WERI-Rb-1 (cell line): ENCODE measurements around the gene ATP2A3.

Experiments
- DNase-seq: peaks from one replicate; pipeline ENCODE4 v3.0.0-alpha.2; 2020
- H3K27ac ChIP-seq: fragments of 250-450 bp; sonication (Bioruptor Pico); 2 replicates; pipeline ENCODE4 v1.5.1; 2020; ENCODE audit warnings: mild to moderate bottlenecking, moderate library complexity
- H3K27me3 ChIP-seq: fragments of 250-450 bp; sonication (Bioruptor Pico); 2 replicates; pipeline ENCODE4 v1.5.1; 2021; ENCODE audit warnings: mild to moderate bottlenecking, low read depth, moderate library complexity; ENCODE audit not compliant: insufficient read depth, severe bottlenecking
- H3K36me3 ChIP-seq: fragments of 250-450 bp; sonication (Bioruptor Pico); 2 replicates; pipeline ENCODE4 v1.5.1; 2020; ENCODE audit warnings: mild to moderate bottlenecking, moderate library complexity
- H3K4me3 ChIP-seq: 2 replicates; pipeline ENCODE4 v1.5.1; 2011; ENCODE audit warnings: low read depth, mild to moderate bottlenecking, control low read depth, low read length
- H3K9me3 ChIP-seq: fragments of 250-450 bp; sonication (Bioruptor Pico); 2 replicates; pipeline ENCODE4 v1.5.1; 2021; ENCODE audit warnings: mild to moderate bottlenecking, moderate library complexity; ENCODE audit not compliant: severe bottlenecking
- CTCF ChIP-seq: IDR thresholded peaks from 2 replicates; pipeline ENCODE4 v1.5.1; 2011; ENCODE audit warnings: low read depth, mild to moderate bottlenecking, control low read depth, inconsistent platforms, low read length

ATP2A3 gene

DNA sequence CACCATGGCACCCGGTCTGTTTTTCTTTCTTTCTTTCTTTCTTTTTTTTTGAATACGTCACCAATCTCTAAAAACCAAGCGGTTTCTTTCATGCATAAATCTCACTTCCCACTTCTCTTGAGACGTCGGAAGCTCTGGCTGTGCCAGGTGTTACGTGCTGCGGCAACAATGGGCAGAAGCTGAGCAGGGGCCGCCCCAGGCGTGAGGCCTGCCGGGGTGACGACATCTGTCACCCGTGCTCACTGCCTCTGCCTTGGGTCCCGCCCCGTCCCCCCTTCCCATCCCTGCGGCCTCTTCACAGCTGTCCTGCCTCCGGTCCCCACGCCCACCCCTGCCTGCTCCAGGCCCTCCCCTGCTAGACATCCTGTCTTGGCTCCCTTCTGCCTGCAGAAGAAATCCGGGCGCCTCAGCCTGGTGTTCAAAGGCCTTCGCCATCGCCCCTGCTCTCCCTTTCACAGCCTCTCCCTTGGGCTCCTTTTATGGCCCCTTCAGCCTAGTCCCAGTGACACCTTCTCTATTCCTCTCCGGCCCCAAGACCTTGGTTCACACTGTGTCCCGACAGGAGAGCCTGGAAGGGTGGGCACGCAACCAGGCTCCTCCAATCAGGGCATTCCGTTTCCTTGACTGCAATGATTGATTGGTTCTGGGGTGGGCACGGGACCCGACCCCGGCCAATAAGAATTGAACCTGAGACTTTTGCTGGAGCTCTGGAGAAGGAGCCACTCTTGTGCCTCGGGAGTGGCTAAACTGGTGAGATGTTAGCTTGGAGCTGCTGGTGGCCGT lies 52.8 kb downstream of the ATP2A3 start:
- peak overlapping the region; percentile 5 for H3K27ac ChIP-seq
- H3K9me3 ChIP-seq: no peaks in the 10 kb centered on the region
- TF ChIP-seq CTCF: no peak
- peak; percentile 73 for DNase-seq
- no peak overlapping the region for H3K4me3 ChIP-seq
- no peaks in the 10 kb centered on the region for H3K36me3 ChIP-seq
- no peaks in the 10 kb centered on the region for H3K27me3 ChIP-seq

GRCh38 chr17:3910420-3911270 lies 53.6 kb downstream of the ATP2A3 start:
- no peak overlapping the region for H3K27ac ChIP-seq
- no peaks in the 10 kb centered on the region for H3K36me3 ChIP-seq
- H3K4me3 ChIP-seq: no peak overlapping the region
- no peaks in the 10 kb centered on the region for H3K9me3 ChIP-seq
- no peak for TF ChIP-seq CTCF
- DNase-seq: no peak
- no peaks in the 10 kb centered on the region for H3K27me3 ChIP-seq

- Histone ChIP-seq H3K27ac (no peak overlapping the region), H3K36me3 (no peaks in the 10 kb centered on the region), H3K4me3 (no peak overlapping the region), H3K27me3 (no peaks in the 10 kb centered on the region), H3K9me3 (no peaks in the 10 kb centered on the region)
- no peak for DNase-seq
- TF ChIP-seq CTCF: no peak
Observed at GRCh38 chr17:3909257-3909656, 55.0 kb downstream of the ATP2A3 start.

DNA sequence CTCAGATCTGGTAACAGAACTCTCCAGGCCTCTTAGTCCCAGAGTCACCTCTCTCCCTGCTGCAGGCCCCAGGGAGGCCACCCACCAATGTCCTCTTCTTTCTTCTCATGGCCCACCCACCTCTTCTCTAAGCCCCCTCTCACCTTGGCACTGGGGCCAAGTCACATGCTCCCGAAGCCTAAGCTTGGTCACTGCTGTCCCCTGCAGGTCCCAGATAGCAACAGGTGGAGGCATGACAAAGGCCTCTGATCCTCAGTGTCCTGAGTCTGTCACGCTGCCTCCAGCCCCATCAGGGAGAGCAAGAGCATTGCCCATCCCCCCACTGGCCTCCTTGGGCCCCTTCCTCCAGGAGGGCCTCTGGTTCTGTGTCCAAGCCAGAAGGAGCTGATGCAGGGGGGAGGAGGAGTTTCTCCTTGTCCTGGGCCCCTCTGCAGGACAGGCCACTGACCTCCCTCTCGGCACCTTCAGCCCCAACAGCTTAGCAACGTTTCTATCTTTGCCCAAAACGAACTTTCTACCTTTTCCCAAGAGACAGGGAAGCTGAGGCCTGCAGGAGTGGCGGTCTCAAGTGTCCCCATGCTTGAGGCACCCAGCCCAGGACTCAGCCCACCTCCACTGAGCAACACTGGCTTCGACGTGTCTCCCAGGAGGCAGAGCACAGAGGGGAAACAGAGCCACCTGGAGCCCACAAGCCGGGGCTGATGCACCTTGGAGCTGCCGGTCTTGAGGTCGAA lies 56.6 kb downstream of the ATP2A3 start:
- Histone ChIP-seq H3K4me3 (no peak overlapping the region), H3K27ac (no peak overlapping the region), H3K27me3 (no peaks in the 10 kb centered on the region), H3K36me3 (no peaks in the 10 kb centered on the region), H3K9me3 (no peaks in the 10 kb centered on the region)
- DNase-seq: peak; percentile 57
- peak; percentile 87 for TF ChIP-seq CTCF

- Histone ChIP-seq H3K4me3 (no peak overlapping the region), H3K27ac (no peak overlapping the region), H3K36me3 (no peaks in the 10 kb centered on the region), H3K27me3 (no peaks in the 10 kb centered on the region), H3K9me3 (no peaks in the 10 kb centered on the region)
- no peak for DNase-seq
- no peak for TF ChIP-seq CTCF
Observed at GRCh38 chr17:3906881-3907280, 57.4 kb downstream of the ATP2A3 start.
